NCI-H2107 treated with DMSO at 0.1 percent for 48 hours (cell line): ENCODE data around the gene RABL6.
"Not testable (repeated sequence)": the region's sequence is repeated elsewhere in the genome, so short reads cannot be mapped to it uniquely, and the experiment has no call there.

Experiments used
- DNase-seq: peaks from one replicate; lab custom pipeline; 2025; ENCODE audit not compliant: unreplicated experiment; lab: John Stamatoyannopoulos, UW

The RABL6 gene

GRCh38 chr9:136833381-136834048 lies 25.8 kb downstream of the RABL6 start:
- not testable (repeated sequence) for DNase-seq

DNA sequence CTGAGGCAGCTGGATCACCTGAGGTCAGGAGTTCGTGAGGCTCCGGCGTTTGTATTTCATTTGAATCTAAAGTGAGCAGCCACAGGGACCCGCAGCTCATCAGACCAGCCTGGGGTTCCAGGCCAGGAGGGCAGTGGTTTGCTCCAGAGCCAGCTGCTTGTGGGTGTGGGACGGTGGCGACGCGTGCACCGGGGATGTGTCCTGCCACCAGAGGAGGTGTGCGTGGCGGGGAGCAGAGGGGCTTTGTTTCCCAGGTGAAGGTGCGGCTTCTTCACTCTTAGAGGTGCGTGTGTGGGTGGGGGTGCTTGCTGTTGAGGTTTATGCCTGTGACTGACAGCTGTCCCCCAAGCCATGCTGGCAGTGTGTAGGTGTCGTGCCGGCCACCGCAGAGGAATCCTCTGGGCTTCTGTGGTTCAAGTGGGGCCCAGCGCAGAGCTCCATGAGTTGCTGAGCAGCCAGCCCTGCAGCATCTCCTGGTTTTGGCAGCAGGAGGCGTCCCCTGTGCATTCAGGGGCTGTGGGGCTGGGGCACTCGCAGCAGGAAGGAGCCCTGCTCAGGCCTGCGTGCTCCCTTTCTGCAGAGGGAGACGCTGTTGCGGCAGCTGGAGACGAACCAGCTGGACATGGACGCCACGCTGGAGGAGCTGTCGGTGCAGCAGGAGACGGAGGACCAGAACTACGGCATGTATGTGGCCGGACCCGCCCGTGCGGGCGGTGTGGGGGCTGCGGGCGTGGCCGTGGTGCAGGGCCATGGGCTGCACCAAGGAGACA lies 27.6 kb downstream of the RABL6 start:
- DNase-seq, result no peak

GRCh38 chr9:136835932-136836904 lies 28.5 kb downstream of the RABL6 start:
- no peak for DNase-seq

DNA sequence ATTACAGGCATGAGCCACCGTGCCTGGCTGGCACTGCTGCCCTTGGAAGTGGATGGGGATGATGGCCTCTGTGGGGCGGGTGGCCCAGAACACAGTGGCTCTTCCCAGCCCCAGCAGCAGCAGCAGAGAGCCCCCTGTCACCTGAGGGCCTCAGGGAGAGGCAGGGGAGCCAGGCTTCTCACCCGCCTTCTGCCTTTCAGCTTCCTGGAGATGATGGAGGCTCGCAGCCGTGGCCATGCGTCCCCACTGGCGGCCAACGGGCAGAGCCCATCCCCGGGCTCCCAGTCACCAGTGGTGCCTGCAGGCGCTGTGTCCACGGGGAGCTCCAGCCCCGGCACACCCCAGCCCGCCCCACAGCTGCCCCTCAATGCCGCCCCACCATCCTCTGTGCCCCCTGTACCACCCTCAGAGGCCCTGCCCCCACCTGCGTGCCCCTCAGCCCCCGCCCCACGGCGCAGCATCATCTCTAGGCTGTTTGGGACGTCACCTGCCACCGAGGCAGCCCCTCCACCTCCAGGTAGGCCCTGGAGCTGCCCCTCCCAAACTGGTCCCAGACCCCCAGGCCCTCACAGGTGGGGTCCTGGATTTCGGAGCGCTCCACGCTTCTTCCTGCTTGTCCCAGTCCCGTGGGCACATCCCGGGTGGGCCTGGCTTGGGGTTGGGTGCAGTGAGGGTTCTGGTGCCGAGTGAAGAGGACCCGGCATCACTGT lies 29.6 kb downstream of the RABL6 start:
- no peak for DNase-seq

- DNase-seq, result not testable (repeated sequence)
Measured at GRCh38 chr9:136837856-136838277, 30.1 kb downstream of the RABL6 start.

DNA sequence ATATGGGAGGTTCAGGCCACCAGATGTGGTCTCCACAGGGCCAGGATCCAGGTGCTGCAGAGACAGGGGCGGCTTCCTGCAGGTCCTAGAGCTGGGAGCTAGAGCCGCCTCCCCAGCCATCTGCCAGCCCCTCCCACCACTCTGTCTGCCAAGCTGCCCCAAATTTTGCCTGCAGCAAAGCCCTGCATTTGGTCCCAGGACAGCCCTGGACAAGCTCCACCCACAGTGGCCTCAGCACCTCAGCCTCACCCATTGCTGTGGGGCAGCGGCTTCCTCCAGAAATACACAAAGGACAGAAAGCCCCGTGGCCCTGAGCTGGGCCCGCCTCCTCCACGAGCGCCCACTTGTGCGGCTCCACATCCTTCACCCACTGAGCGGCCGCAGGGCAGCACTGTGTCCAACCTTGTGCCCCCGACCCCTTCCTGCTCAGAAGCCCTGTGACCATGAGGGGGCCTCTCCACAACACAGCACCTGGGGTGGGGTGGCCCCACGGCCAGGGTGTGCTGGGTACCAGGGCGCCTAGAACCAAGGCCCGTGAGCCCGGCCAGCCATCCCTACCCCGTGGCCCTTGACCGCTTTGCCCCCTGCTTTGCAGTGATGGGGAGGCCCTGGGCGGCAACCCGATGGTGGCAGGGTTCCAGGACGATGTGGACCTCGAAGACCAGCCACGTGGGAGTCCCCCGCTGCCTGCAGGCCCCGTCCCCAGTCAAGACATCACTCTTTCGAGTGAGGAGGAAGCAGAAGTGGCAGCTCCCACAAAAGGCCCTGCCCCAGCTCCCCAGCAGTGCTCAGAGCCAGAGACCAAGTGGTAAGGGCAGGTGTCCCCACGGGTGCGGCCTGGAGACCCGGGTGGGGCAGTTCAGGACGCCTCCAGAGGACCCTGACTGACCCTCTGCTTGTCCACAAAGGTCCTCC lies 30.8 kb downstream of the RABL6 start:
- no peak for DNase-seq

- DNase-seq, result no peak
Measured at GRCh38 chr9:136839229-136840139, 31.7 kb downstream of the RABL6 start.

DNA sequence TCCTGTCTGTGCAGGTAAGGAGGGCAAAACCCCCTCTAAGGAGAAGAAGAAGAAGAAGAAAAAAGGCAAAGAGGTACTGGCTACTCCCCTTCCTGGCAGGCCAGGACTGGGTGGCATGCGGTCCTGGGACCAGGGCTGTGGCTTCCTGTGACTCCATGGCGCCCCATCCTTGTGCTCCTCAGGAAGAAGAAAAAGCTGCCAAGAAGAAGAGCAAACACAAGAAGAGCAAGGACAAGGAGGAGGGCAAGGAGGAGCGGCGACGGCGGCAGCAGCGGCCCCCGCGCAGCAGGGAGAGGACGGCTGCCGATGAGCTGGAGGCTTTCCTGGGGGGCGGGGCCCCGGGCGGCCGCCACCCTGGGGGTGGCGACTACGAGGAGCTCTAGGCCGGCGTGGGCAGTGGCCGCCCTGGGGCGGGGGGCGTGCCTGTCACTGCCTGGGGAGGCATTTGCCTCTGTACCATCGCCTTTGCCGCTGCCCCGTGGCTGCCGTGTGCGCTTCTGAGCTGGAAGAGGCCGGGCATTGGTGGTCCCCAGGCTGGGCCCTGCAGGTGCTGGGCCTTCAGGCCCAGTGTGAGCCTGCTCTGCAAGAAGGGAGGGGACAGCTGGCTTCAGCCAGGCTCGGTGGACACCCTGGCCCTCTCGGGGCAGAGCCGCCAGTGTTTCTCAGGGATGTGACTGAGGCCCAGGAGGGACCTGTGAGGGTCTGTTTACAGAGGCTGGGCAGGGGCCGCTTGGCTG lies 32.6 kb downstream of the RABL6 start:
- DNase-seq, result no peak

DNA sequence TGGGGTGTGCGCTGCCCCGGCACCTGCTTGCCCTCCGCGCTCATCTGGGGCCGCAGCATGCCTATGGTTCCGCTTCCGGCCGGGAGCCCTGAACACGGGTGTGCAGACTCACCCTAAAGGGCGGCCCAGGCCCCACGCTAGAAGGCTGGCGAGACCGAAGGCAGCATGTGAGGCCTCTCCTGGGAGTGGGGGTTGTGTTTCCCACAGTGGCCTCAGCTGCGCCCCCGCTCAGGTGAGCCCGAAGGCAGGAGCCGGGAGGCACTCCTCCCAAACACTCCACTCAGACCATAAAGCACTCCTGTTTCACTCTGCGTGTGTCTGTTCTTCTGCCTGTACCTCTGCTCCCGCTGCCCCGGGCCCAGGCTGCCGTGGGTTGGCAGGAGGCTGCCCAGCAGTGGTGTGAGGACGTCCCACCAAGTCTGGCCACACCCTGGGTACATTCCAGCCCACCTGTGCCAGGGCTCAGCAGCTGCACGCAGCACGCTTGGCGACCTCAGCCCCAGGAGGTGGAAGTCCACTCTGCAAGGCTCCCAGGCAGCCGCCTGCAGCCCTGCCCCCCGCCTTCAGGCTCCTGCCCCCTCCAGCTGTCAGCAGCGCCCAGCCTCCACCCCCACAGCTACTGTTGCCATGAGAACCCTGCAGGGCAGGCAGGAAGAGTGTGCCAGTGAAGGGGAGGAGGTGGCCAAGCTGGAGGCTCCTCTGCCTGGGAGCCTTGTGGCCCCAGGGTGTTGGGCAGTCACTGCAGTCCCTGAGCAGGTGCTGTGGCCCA lies 33.3 kb downstream of the RABL6 start:
- DNase-seq, result peak; percentile 83

- not testable (repeated sequence) for DNase-seq
Measured at GRCh38 chr9:136841646-136842379, 34.1 kb downstream of the RABL6 start.

GRCh38 chr9:136842380-136842948 lies 34.7 kb downstream of the RABL6 start, which contains the start of gene AJM1:
TSS of gene AJM1 (plus strand) at chr9:136842478. CDS start at chr9:136844415, 1,937 bp downstream.
- peak; percentile 20 for DNase-seq

DNA sequence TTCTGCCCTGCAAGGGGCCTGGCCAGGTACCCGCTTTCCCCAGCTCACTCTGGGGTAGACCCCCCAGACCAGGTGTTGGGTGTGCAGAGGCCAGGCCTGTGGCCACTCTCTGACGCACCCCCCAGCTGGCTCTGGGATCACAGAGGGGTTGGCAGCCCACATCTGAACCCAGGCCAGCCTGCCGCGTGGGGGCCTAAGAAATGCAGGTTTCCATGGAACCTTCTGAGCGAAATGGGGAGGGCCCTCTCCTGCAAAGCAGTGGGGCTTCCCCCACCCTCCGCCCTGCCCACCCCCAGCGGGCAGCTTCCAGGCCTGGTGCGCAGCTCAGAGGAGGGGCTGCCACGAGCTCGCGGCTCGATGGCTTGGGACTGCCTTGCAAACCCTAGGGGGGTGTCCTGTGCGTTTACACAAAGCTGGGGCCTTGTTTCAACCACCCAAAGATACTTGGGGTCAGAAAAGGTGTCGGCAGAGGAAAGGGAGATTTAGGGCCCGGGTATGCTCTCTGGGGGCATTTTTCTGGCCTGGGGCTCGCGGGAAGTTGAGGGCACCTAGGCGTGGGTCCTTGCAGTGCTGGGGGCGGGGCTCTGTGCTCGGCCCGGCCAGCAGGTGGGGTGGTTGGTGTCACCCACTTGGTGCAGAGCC lies 35.5 kb downstream of the RABL6 start:
- DNase-seq, result not testable (repeated sequence)

GRCh38 chr9:136843801-136844740 lies 36.3 kb downstream of the RABL6 start:
- not testable (repeated sequence) for DNase-seq

- no peak for DNase-seq
Measured at GRCh38 chr9:136844761-136845464, 37.2 kb downstream of the RABL6 start.
